HG02943 (cell line): ENCODE data around the gene SUMO4.

Experiments used
- ATAC-seq: cut with Tn5 transposase; IDR thresholded peaks from one replicate; pipeline ENCODE4 v1.9.1; 2021; ENCODE audit warnings: mild to moderate bottlenecking, low read depth, moderate library complexity; ENCODE audit not compliant: unreplicated experiment

Gene SUMO4

GRCh38 chr6:149389509-149390297 lies 10.4 kb upstream of the SUMO4 start:
- ATAC-seq: no peak

GRCh38 chr6:149392093-149392492 lies 8.0 kb upstream of the SUMO4 start:
- ATAC-seq: no peak

- no peak for ATAC-seq
These were observed 7.5 kb upstream of the SUMO4 start for GRCh38 chr6:149392535-149392934.

- ATAC-seq: no peak
These were observed 6.9 kb upstream of the SUMO4 start for GRCh38 chr6:149393002-149393679.

GRCh38 chr6:149395185-149395584 lies 4.9 kb upstream of the SUMO4 start:
- no peak for ATAC-seq

GRCh38 chr6:149397384-149397783 lies 2.7 kb upstream of the SUMO4 start:
- ATAC-seq: no peak

GRCh38 chr6:149403534-149403933 lies 3.5 kb downstream of the SUMO4 start:
- ATAC-seq: no peak

GRCh38 chr6:149405823-149406765 lies 6.0 kb downstream of the SUMO4 start:
- ATAC-seq: no peak

GRCh38 chr6:149409617-149410016 lies 9.6 kb downstream of the SUMO4 start:
- no peak for ATAC-seq

GRCh38 chr6:149410557-149410956 lies 10.5 kb downstream of the SUMO4 start:
- no peak for ATAC-seq

GRCh38 chr6:149414009-149414408 lies 13.9 kb downstream of the SUMO4 start:
- ATAC-seq: no peak

GRCh38 chr6:149414821-149415220 lies 14.8 kb downstream of the SUMO4 start:
- ATAC-seq: no peak

GRCh38 chr6:149419696-149420404 lies 19.8 kb downstream of the SUMO4 start:
- no peak for ATAC-seq

- no peak for ATAC-seq
These were observed 21.1 kb downstream of the SUMO4 start for GRCh38 chr6:149421132-149421531.

GRCh38 chr6:149422581-149422980 lies 22.5 kb downstream of the SUMO4 start:
- no peak for ATAC-seq

- ATAC-seq: no peak
These were observed 23.9 kb downstream of the SUMO4 start for GRCh38 chr6:149423964-149424440.

- ATAC-seq: no peak
These were observed 25.2 kb downstream of the SUMO4 start for GRCh38 chr6:149425224-149425623.

- no peak for ATAC-seq
These were observed 25.7 kb downstream of the SUMO4 start for GRCh38 chr6:149425754-149426153.

- ATAC-seq: no peak
These were observed 28.5 kb downstream of the SUMO4 start for GRCh38 chr6:149428606-149429005.
